Astrocyte of the hippocampus (primary cell): Measurements from ENCODE around the gene POLA1.
"Not testable (repeated sequence)": the region's sequence is repeated elsewhere in the genome, so short reads cannot be mapped to it uniquely, and the experiment has no call there.

Source experiments
- DNase-seq: peaks from one replicate; pipeline ENCODE4 v3.0.0; 2011; ENCODE audit warnings: low read depth, low spot score

Gene POLA1

DNA sequence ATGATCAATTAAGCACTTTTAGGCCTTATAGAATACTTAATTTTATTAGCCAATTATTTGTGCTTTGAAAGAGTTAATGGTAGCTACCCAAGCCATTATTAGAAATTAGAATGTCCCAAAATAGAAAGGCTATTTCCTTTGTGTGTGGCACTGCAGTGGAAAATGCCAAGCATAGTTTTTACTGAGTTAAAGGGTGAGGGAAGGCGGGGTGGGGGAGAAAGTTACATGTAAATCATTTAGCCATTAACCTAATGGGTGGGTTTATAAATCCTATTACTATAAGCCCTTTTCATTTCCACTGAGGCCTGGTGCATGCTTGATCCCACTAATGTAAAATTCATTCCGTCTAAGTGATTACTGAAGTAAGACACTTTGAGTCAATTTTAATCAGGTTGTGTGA is 105.8 kb downstream of the POLA1 start:
- DNase-seq: peak; percentile 12

DNA sequence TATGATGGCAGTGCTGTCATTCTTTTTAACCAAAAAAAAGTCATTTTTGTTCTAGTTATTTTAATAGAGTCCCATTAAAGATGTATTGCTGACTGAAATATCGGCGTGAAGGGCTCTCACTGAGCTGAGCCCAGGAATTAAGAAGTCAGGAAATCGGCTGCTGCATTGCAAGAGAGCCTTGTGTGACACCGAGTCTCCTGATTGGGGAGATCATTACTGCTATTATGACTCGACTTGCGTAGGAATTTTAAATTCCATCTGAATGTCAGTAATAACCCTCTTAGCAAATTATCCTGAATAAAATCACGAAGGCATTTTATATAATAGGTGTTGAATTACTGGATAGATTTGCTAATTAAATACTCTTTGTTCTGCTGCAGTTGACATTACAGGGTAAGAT is 111.5 kb downstream of the POLA1 start:
- no peak for DNase-seq

DNA sequence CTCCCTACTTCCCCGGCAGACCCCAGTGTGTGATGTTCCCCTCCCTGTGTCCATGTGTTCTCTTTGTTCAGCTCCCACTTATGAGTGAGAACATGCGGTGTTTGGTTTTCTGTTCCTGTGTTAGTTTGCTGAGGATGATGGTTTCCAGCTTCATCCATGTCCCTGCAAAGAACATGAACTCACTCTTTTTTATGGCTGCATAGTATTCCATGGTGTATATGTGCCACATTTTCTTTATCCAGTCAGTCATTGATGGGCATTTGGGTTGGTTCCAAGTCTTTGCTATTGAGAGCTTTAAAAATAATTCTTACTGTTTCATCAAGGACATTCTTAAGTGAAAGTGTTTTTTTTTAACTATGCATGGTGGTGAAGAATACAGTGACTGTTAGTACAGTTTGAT is 126.1 kb downstream of the POLA1 start:
- not testable (repeated sequence) for DNase-seq

DNA sequence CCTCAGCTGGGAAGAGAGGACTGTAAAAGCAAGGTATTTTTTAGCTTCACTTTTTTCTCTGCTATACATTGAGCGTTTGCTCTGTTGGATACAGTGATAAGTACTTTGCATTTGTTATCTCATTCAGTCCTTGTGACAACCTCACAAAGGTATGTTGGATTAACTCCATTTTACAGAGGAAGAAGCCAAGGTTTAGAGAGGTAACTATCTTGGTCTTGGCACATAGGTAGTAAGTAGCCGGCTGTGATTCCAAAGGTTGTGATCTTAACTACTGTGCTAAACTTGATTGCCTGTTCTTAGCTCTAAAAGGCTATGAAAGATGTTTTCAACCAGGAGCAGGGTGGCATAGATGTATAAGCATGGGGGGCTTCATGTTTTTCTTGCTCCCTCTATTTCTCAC is 134.4 kb downstream of the POLA1 start:
- no peak for DNase-seq

DNA sequence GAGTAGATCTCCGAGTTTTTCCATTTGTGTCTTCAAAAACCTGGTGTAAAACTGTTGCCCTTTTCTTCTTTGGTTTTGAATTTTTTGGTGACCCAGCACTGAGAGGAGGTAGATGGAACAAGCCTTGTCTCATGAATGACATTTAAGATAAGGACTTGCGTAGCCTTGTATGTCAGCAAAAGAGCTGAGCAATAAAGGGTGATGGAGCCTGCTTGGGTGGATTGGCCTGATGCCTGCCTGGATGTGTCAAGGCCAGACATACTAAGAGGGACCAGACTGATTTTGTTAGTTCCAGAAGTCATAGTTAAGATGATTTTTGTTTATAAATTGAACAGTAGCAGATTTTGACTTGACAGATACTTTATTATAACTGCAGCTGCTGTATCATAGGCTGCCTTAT is 134.9 kb downstream of the POLA1 start:
- no peak for DNase-seq

DNA sequence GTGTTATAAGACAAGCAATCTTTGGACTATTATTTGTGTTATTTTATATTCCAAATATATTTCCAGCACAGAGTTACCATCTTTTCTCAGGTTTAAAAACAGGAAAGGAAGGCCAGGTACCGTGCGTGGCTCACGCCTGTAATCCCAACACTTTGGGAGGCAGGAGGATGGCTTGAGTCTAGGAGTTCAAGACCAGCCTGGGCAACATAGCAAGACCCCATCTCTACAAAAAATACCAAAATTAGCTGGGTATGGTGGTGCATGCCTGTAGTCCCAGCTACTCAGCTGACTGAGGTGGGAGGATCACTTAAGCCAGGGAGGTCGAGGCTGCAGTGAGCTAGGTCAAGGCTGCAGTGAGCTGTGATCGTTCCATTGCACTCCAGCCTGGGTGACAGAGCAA is 140.0 kb downstream of the POLA1 start:
- DNase-seq: no peak

DNA sequence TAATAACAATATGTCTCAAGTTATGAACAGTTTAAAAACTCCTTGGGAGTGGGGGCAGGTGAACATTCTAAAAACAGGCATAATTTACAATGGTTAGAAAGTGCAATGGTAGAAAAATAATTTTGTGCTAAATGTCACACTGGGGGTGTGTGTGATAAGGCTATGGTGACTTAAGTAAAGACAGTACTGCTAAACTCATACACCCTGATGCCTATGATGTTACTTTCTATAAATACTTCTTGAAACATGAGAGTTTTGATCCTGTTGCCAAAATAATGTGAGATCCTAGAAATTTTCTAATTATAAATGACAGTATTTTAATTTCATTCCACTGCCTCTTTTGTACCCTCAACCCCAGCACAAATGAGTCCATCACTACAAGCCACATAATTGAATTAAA is 144.2 kb downstream of the POLA1 start:
- no peak for DNase-seq

DNA sequence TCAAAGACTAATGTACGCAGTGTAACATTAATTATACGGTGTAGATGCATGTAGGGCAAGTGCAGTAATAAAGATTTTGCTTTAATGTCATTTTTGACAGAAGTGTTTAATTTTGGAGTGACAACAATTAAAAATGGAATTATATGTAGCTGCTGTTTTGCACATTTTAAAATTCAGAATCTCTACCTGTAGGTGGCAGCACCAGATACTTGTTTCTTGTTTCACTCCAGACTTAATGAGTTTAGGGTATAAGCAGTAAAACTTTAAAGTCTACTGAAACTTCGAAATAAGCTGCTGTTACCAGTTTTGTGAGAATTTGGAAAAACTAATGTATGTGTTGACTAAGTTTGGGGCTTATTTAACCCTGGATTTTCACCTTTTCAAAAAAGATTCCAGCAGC is 144.9 kb downstream of the POLA1 start:
- DNase-seq: peak; percentile 61

DNA sequence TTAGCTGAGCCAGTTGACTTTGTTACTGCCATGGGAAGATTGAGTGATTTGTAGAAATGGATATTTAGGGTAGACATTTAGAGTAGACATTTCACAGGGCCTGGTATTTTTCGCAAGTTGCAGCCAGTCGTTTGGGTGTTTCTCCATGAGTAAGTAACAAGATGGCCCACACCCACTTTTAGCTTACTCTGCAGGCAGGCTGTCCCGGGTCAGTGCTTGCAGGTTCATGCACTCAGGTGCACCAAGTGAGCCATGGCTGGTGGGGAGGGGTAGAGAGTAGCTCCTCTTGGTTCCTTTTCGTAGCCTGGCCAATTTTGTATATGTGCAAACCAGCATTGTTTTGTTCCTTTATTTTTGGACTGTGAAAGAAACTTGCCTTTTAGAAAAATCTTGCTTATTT is 145.6 kb downstream of the POLA1 start:
- no peak for DNase-seq

DNA sequence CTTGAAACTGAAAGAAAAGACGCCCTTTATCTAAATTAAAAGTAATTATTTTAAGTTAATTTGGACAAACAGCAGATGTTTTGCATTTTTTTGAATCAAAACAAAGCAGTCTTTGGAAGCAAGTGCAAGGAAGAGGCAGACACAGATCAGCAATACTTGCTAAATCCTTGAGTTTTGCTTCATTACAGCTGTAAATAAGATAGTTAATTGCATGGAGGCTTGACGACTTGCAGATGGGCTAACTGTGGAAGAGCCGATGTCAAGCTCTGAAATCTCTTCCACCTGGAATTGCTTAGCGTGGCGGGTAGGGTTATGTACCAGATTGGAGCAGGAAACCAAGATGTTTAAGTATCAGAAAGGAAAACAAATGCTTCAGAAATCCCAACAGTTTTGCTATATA is 148.8 kb downstream of the POLA1 start:
- DNase-seq: no peak

DNA sequence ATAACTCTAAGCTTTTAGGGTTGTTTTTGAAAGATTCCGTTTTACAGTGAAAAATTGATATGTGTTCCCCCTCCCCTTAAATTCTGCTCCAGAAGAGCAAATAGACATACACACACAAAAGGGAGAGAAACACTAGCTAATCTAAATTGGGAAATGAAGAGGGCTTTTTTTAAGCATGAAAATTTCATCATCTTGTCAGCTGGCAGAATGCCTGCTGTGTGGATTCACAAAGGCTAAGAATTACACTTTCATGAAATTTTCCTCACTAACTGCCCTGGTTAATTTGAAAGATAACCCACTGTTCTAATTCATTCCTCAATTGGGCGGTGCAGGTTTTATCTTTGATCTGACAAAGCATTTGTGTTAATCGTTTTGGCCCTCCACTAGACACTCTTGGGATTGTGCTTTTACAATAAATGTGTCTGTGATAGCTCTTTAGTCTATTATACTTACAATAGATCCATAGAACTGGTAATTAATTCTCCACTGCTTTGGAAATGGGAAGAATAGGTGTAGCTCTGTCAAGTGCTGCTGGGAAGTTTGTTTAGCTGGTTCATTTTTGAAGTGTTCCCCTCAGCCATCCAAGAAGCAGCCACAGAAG is 152.9 kb downstream of the POLA1 start:
- DNase-seq: peak; percentile 5

DNA sequence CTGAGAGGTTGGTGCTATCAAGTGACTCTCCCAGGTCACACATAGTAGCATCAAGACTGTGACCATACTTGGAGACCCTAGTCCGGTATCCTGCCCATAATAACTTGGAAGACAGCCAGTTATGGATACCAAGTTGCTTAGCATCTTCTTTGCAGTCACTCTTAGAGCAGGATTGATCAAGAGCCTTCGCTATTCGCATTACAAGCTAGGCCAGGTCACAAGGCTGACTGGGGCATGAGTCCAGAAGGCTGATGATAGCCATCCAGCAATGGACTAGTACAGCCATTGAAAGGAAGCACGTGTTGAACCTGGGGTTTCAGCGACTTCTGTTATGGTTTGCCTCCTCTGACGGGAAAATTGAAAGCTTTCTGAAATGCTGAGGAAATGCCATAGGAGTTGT is 157.6 kb downstream of the POLA1 start:
- no peak for DNase-seq

DNA sequence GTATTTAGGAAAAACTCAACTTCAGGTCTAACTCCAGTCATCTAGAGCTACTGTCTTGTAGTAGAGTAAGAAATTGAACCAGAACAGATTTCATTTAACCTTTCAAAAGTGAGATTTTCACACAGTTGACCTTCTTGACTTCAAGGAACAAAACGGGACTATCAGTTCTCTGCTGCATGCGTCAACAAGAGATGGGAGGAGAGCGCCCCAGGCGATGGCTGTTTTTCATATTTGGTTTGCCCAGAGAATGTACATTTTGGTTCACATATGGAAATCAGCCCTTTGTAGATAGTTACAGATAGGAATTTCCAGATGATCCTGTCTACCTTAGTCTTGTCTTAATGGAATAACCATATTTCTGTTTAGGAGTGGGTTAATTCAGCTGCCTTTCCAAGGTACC is 158.1 kb downstream of the POLA1 start:
- no peak for DNase-seq

DNA sequence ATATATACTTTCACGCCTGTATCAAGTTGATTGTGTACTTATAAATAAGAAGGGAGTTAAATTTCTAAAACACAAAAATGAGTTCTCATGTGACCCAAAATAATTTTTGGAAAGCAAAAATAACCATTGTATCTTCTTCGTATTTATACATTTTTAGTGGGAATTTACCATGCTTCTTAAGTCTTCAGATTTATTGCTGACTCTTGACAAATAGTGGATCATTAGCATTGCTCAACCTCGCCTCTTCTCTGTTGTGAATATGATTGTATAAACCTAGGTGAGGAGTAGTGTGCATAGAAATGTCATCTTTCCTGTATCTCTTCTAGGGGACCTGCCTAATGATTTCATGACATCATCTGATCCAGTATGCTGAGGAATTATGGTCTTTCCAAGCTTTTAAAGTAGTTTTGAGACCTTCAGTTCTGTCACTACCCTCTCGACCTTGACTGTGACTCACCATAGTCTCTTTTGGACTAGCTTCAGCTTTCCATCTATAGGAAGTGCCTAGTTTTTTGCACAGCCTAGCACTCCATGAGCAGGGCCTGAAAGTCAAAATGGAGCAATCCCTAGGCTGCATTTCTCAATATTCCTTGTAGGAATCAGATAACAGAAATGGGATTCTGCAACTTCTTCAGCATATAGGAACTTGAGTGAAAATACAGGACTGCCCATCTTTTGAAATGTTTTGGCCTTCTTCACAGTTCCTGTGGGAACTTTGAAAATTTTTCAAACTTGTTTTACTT is 164.5 kb downstream of the POLA1 start:
- no peak for DNase-seq

DNA sequence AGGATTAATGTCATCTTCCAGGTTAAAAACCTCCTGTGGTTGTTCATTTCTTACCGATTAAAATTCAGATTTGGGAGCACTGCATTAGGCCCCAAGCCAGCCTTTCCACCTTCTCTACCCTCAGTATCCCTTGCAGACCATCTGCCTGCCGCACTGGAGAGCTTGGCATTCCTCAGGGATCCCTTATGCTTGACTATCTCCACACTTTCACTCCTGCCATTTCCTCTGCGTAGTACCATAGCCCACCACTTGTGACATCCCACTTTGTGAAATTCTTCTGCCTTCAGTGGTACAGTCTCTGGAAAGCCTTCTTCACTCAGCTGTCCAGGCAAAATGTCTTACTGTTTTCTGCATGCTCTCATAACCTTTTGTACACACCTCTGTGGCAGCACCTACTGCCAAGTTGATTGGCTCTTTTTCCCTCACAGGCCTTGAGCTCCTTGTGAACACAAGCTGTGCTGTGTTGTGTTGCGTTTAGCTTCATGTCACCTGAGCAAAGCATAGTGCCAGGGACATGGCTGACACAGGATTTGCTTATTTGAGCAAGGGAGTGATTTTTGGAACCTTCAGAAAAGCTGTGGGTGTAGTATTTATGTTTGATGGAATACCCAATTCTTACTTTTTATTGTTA is 165.6 kb downstream of the POLA1 start:
- DNase-seq: no peak

DNA sequence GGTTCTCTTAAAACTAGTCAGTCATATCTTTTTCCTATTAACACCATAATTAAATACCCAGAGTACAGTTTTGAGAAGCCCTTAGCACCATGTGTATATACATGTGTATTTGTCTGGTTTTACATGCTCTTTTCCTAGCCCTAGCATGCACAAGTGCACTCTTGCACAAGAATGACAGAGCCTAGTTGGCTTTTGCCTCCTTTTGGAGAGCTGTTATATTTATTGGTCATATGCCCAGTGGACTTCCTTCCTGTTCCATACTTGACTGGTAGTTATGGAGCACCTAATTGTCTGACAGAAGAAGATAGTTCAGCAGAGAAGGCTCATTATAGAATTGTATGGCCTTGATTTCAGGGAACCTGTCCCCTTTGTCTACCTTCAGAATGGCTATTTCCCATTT is 166.4 kb downstream of the POLA1 start:
- no peak for DNase-seq

DNA sequence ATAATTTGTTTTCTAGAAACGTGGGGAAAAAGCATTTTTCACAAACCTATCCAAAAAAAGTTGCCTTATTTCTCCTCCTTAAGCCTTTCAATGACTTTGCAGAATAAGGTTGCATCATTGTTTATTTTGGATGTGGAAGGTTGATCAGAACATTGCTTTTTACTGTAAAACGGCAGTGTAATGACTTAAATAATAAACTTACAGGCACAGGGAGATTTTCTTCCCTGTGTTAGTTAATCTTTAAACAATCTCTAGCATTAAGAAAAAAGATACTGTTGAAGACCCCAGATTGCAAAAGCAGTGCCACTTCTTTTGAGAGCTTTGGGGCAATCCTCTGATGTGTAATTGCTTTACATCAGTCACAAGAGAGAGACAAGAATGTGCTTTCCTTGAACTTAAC is 168.6 kb downstream of the POLA1 start:
- no peak for DNase-seq

DNA sequence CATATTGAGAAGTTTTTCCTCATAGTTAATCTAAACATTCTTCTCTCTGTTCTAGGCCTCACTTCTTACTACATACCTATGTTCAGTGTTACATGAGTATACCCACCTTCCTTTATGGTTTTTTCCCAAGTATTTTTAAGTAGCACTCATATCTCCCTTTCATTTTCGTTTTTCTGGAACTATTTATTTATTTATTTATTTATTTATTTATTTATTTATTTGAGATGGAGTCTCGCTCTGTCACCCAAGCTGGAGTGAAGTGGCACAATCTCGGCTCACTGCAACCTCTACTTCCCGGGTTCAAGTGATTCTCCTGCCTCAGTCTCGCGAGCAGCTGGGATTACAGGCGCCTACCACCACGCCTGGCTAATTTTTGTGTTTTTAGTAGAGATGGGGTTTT is 170.1 kb downstream of the POLA1 start:
- DNase-seq: not testable (repeated sequence)

DNA sequence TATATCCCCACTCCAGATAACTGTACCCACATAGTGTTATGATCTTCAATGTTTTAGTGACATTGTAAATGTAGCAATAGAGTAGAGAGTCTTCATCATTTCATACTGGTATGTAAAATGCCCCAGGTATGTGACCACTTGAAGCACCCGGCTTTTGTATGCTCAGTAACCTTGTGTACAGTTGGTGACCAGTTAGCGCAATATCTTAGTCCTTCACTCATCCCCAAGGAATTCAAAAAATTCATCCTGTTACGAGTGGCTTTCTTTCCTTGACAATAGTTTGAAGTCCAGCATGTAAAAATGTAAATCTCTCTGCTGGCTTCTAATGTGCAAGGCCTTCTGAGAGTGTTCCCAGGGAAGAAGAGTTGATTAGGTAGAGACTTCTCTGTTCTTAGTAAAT is 176.4 kb downstream of the POLA1 start:
- DNase-seq: peak; percentile 72

DNA sequence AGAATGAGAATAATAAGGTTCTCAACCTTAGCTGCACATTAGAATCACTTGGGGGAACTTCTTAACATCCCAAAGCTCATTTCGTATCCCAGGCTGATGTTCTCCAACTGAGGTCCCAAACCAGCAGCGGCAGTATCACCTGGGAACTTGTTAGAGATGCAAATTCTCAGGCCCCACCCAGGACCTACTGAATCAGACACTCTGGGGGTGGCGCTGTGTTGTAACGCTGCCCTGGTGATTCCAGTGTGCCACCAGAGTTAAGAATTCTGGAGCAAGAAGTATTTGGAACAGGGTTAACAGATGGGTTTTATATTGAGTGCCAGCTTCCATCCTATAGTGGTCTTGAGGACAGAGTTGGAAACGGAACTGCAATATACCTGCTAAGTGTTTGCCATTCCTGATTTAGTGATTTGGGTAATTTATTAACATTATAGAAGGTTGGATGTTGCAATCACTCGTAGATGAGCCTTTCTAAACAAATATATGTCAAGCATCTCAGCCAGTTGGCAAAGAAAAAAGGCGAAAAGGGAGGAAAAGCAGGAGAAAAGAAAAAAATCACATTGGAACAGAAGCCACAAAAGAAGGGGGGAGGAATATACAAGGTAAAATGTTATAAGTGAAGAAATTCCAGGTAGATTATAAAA is 181.0 kb downstream of the POLA1 start:
- DNase-seq: no peak

DNA sequence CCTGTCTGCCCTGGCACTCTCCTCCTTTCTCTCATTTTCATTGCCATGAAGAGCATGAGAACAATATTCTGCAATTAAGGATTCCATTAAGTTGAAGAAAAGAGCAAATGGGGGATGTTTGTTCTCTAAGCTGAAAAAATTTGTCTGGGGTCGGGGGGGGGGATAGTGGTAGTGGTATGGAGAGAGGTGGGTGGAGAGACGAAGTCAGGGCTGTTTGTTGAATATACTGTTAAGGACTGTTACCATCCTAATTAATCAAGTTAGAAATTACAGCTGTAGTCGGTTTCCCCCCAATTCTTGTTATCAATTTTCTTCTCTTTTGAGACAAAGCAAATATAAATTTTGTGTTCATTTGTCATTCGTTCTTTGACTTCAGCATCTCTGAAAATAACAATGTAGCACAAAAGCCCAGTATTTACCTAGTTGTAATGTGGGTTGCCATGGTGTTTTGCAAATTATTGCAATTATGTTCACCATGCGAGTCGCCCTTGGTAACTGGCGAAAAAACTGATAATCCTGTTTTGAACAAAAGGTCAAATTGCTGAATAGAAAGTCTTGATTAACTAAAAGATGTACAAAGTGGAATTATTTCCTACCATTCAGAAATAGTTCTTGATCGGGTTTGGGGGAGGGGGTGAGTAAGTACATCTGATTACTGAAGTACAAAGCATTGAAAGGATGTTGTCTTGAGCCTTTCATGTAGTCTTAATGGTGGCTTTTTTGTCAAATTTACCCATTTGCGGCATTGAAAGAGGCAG is 183.0 kb downstream of the POLA1 start:
- DNase-seq: peak; percentile 31

DNA sequence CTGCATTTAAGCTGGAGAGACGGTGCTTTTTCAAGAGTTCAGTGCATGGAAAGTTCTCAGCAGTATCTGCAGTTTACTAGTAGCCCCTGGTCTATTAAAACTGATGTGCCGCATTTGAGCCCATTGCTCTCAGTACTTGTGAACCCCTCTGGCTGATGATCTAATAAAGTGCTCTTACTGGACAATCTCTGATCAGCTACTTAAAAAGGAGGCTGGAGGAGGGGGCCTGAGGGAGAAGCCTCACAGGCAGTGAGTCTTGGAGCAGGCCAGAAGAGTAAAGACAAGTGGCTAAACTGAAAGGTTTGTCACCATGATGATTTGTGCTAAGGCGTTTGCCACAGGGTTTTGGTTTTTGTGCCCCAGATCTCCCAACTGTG is 183.6 kb downstream of the POLA1 start:
- DNase-seq: peak; percentile 9
